GM12878 (cell line): ENCODE measurements around the gene GRAMD1A. TPM values are rescaled to one million over a fixed set of nuclear protein-coding genes. Genes with fewer than 3 reads are reported as not detected.

Experiments
- BCL11A ChIP-seq: IDR thresholded peaks from 2 replicates; pipeline ENCODE4 v1.6.1; 2011; ENCODE audit warnings: low read depth, low read length
- BHLHE40 ChIP-seq, 2 experiments: fragments of 450-650 bp in 1 of 2; IDR thresholded peaks; 2 replicates each; pipeline ENCODE4 v1.6.1; 2011 to 2017; ENCODE audit warnings: low read depth in 2 of 2, borderline replicate concordance in 1 of 2, improper control_type of control experiment in 1 of 2, low read length in 1 of 2, mild to moderate bottlenecking in 1 of 2
- BMI1 ChIP-seq: fragments of 450-650 bp; IDR thresholded peaks from 2 replicates; pipeline ENCODE4 v1.6.1; 2016; ENCODE audit warnings: mild to moderate bottlenecking, moderate library complexity, borderline replicate concordance
- CBFB ChIP-seq: IDR thresholded peaks from 2 replicates; pipeline ENCODE4 v1.6.1; 2016; ENCODE audit warnings: antibody characterized with exemption, low read depth
- EED ChIP-seq: sonication (generic); IDR thresholded peaks from 2 replicates; pipeline ENCODE4 v1.6.1; 2016; ENCODE audit warnings: antibody characterized with exemption, low read depth
- FOXK2 ChIP-seq: fragments of 450-650 bp; IDR thresholded peaks from 2 replicates; pipeline ENCODE4 v1.6.1; 2017; ENCODE audit warnings: mild to moderate bottlenecking, moderate library complexity
- FOXM1 ChIP-seq: IDR thresholded peaks from 2 replicates; pipeline ENCODE4 v1.6.1; 2012; ENCODE audit warnings: low read depth, mild to moderate bottlenecking, inconsistent platforms, low read length, moderate library complexity
- HDGF ChIP-seq: fragments of 450-650 bp; IDR thresholded peaks from 2 replicates; pipeline ENCODE4 v1.6.1; 2016; ENCODE audit warnings: antibody characterized with exemption
- KDM1A ChIP-seq: fragments of 200-600 bp; sonication (generic); IDR thresholded peaks from 2 replicates; pipeline ENCODE4 v1.6.1; 2016; ENCODE audit warnings: borderline replicate concordance
- NFYB ChIP-seq: IDR thresholded peaks from 2 replicates; pipeline ENCODE4 v1.6.1; 2011; ENCODE audit warnings: low read depth, mild to moderate bottlenecking, low read length, improper control_type of control experiment, moderate library complexity; ENCODE audit not compliant: insufficient read depth
- NKRF ChIP-seq: fragments of 450-650 bp; conservative IDR thresholded peaks from 2 replicates; pipeline ENCODE4 v1.6.1; 2017; ENCODE audit warnings: mild to moderate bottlenecking, moderate library complexity
- NR2F1 ChIP-seq: fragments of 450-650 bp; conservative IDR thresholded peaks from 2 replicates; pipeline ENCODE4 v1.6.1; 2017; ENCODE audit warnings: mild to moderate bottlenecking
- PKNOX1 ChIP-seq: fragments of 450-650 bp; IDR thresholded peaks from 2 replicates; pipeline ENCODE4 v1.6.1; 2016; ENCODE audit warnings: mild to moderate bottlenecking
- POU2F2 ChIP-seq: IDR thresholded peaks from 3 replicates; pipeline ENCODE4 v1.6.1; 2011; ENCODE audit warnings: low read depth, mild to moderate bottlenecking, low read length, borderline replicate concordance
- RELA ChIP-seq: fragments of 450-650 bp; IDR thresholded peaks from 2 replicates; pipeline ENCODE4 v1.8.0; 2014; ENCODE audit warnings: borderline replicate concordance; ENCODE audit not compliant: partially characterized antibody
- SIX5 ChIP-seq: IDR thresholded peaks from 2 replicates; pipeline ENCODE4 v1.6.1; 2011; ENCODE audit warnings: mild to moderate bottlenecking, low read depth, low read length, moderate library complexity; ENCODE audit not compliant: severe bottlenecking
- SMARCA5 ChIP-seq: fragments of 450-650 bp; IDR thresholded peaks from 2 replicates; pipeline ENCODE4 v1.6.1; 2017; ENCODE audit warnings: mild to moderate bottlenecking
- SP1 ChIP-seq: IDR thresholded peaks from one replicate; pipeline ENCODE4 v1.6.1; 2011; ENCODE audit warnings: low read depth, low read length
- SPI1 ChIP-seq: IDR thresholded peaks from 2 replicates; pipeline ENCODE4 v1.6.1; 2011; ENCODE audit warnings: low read depth, mild to moderate bottlenecking, low read length, moderate library complexity, borderline replicate concordance; ENCODE audit not compliant: insufficient read depth
- STAT1 ChIP-seq: fragments of 450-650 bp; conservative IDR thresholded peaks from 2 replicates; pipeline ENCODE4 v1.6.1; 2014; ENCODE audit warnings: antibody characterized with exemption, mild to moderate bottlenecking
- STAT3 ChIP-seq: IDR thresholded peaks from 2 replicates; pipeline ENCODE4 v1.6.1; 2011; ENCODE audit warnings: low read depth, low read length, improper control_type of control experiment
- SUPT20H ChIP-seq: IDR thresholded peaks from 2 replicates; pipeline ENCODE4 v1.6.1; 2011; ENCODE audit warnings: low read depth, mild to moderate bottlenecking, low read length, moderate library complexity, borderline replicate concordance; ENCODE audit not compliant: control insufficient read depth
- TAF1 ChIP-seq: IDR thresholded peaks from 2 replicates; pipeline ENCODE4 v1.6.1; 2011; ENCODE audit warnings: mild to moderate bottlenecking, low read depth, low read length, borderline replicate concordance
- TCF3 ChIP-seq: IDR thresholded peaks from 2 replicates; pipeline ENCODE4 v1.6.1; 2012; ENCODE audit warnings: low read depth, mild to moderate bottlenecking, low read length, borderline replicate concordance; ENCODE audit not compliant: insufficient read depth
- YY1 ChIP-seq: IDR thresholded peaks from 2 replicates; pipeline ENCODE4 v1.6.1; 2011; ENCODE audit warnings: low read depth, mild to moderate bottlenecking, low read length
- ZBTB33 ChIP-seq: fragments of 450-650 bp; IDR thresholded peaks from 2 replicates; pipeline ENCODE4 v1.6.1; 2017; ENCODE audit warnings: mild to moderate bottlenecking
- ZNF24 ChIP-seq: fragments of 450-650 bp; IDR thresholded peaks from 2 replicates; pipeline ENCODE4 v1.6.1; 2017; ENCODE audit warnings: antibody characterized with exemption, mild to moderate bottlenecking
- ZNF274 ChIP-seq: IDR thresholded peaks from one replicate; pipeline ENCODE4 v1.8.0; 2011; ENCODE audit not compliant: insufficient read length, insufficient read depth
- polyA plus RNA-seq, 11 experiments: library from polyadenylated mRNA; depleted of rRNA in 4 of 11; unstranded in 6 of 11; stranded (reverse) in 5 of 11; fragments of >200 nt; fragmentation: Nextera tagmentation in 4 of 11; fragmentation: Illumina TruSeq in 1 of 11; extraction: Ambion mirVana in 4 of 11; extraction: Trizol in 1 of 11; gene quantifications; 1 replicate in 1 of 11; 2 replicates in 10 of 11; pipeline versions ENCODE4 v1.2.1 to v1.2.3, GENCODE V29; 2011 to 2016; ENCODE audit warnings: inconsistent platforms in 2 of 11, missing spikeins in 2 of 11, low read depth in 1 of 11
- total RNA-seq, 4 experiments: library from RNA; depleted of rRNA in 3 of 4; stranded (reverse); fragments of >200 nt in 3 of 4; fragmentation: Illumina TruSeq in 1 of 4; extraction: Trizol in 1 of 4; gene quantifications; 2 replicates each; pipeline versions ENCODE4 v1.2.1 to v1.2.3, GENCODE V29; 2013 to 2021

The GRAMD1A gene
- total and polyA plus RNA-seq, 10 of the 15 experiments (the other 5 are each of a cell fraction or from before 2014, with no cell fraction given) = 0.79 to 73.6 (median 35.3) TPM

GRCh38 chr19:34990578-34991192, 9.4 kb upstream of the GRAMD1A start (continued):
- TF ChIP-seq BHLHE40 (IDR thresholded peaks at IDR 0.05; ENCODE audit: borderline replicate concordance in 1 of 2, low read depth in 2 of 2, low read length in 1 of 2) = peak in 1 of 2 experiments; percentile 73; a peak in 1 of 4 replicates
- no peak for TF ChIP-seq TAF1
- peak; percentile 60; the same call in 1 of the 3 replicates for TF ChIP-seq POU2F2
- no peak for TF ChIP-seq ZBTB33
- TF ChIP-seq CBFB = 0 out of 2 replicates have a peak, but pooled peaks have one; percentile 28
- no peak for TF ChIP-seq SIX5
- peak; percentile 60; the same call in 1 of the 2 replicates for TF ChIP-seq BMI1
- TF ChIP-seq NR2F1 = peak; percentile 92
- TF ChIP-seq KDM1A = no peak
- TF ChIP-seq FOXM1 = no peak; the same call in 1 of the 2 replicates
- no peak for TF ChIP-seq NFYB
- peak; percentile 91 for TF ChIP-seq EED
- TF ChIP-seq ZNF24 = no peak
- 0 out of 2 replicates have a peak, but pooled peaks have one; percentile 6 for TF ChIP-seq SPI1
- no peak for TF ChIP-seq ZNF274
- no peak for TF ChIP-seq FOXK2
- no peak for TF ChIP-seq SUPT20H
- no peak for TF ChIP-seq NKRF
- no peak for TF ChIP-seq YY1
- TF ChIP-seq STAT1 = no peak
- no peak for TF ChIP-seq SMARCA5
- no peak for TF ChIP-seq PKNOX1
- 0 out of 2 replicates have a peak, but pooled peaks have one; percentile 34 for TF ChIP-seq TCF3
- TF ChIP-seq SP1 = peak; percentile 16
- TF ChIP-seq HDGF = no peak
- TF ChIP-seq RELA = peak; percentile 97
- TF ChIP-seq STAT3 = 0 out of 2 replicates have a peak, but pooled peaks have one; percentile 70
- TF ChIP-seq BCL11A = peak; percentile 46; the same call in 1 of the 2 replicates
